HepG2 (cell line): ENCODE data around the gene PRKCB. TPM values are rescaled to one million over a fixed set of nuclear protein-coding genes. Genes with fewer than 3 reads are reported as not detected.

Experiments used
- ATAC-seq: fragments of 200-7000 bp; cut with Tn5 transposase; 3 replicates; pipeline ENCODE4 v1.9.1; 2020; ENCODE audit warnings: mild to moderate bottlenecking, moderate library complexity
- BruUV-seq: library from RNA; stranded (reverse); fragments of 400-500 nt; replicated peaks from 2 replicates; lab custom pipeline; 2021; lab: Mats Ljungman, UMichigan
- CTCF ChIA-PET: fragments of 300-600 bp; formaldehyde crosslinking; extraction: SDS; loops from one replicate; lab custom pipeline; 2021; ENCODE audit warnings: low total read pairs, inconsistent platforms, low intra/inter-chr PET ratio; lab: Yijun Ruan, JAX
- POLR2A ChIA-PET: fragments of 350-600 bp; sonication (Branson Sonifier 250); formaldehyde crosslinking; loops from one replicate; lab custom pipeline; 2020; ENCODE audit warnings: antibody characterized with exemption, inconsistent platforms; lab: Yijun Ruan, JAX
- DNase-seq: peaks from one replicate; pipeline ENCODE4 v3.0.0-alpha.2; 2015; ENCODE audit warnings: low spot score
- FAIRE-seq: peaks from 3 replicates; lab custom pipeline; 2011; peaks lifted over from hg19 to GRCh38; lab: Jason Lieb, UNC
- H2AFZ ChIP-seq: one replicate; pipeline ENCODE4 v1.6.1; 2011; ENCODE audit warnings: low read length, inconsistent platforms
- H3K27ac ChIP-seq: fragments of 300-600 bp; 3 replicates; pipeline ENCODE4 v1.8.0; 2011; ENCODE audit warnings: mixed run types, mild to moderate bottlenecking, mixed read lengths, low read length, inconsistent platforms; ENCODE audit not compliant: insufficient read depth; ENCODE audit errors: extremely low read length
- H3K27me3 ChIP-seq, 2 experiments: fragments of 200-600 bp in 1 of 2; 2 replicates in 1 of 2; 3 replicates in 1 of 2; pipeline versions ENCODE4 v1.6.0 to v1.8.0; 2011; ENCODE audit warnings: low read length in 2 of 2, mild to moderate bottlenecking in 2 of 2, moderate library complexity in 2 of 2, inconsistent platforms in 1 of 2; ENCODE audit not compliant: insufficient read depth in 2 of 2, control insufficient read depth in 1 of 2
- H3K36me3 ChIP-seq, 2 experiments: fragments of 200-600 bp in 1 of 2; replicated peaks in 1 of 2; 2 replicates in 1 of 2; 3 replicates in 1 of 2; pipeline versions ENCODE4 v1.5.1 to v1.8.0; 2011; ENCODE audit warnings: low read length in 2 of 2, inconsistent platforms in 1 of 2; ENCODE audit not compliant: insufficient read depth in 2 of 2, control insufficient read depth in 1 of 2
- H3K4me1 ChIP-seq: 2 replicates; pipeline ENCODE4 v1.5.1; 2012; ENCODE audit warnings: low read length, inconsistent platforms; ENCODE audit not compliant: insufficient read depth
- H3K4me2 ChIP-seq: 2 replicates; pipeline ENCODE4 v1.6.0; 2011; ENCODE audit warnings: low read depth, low read length, inconsistent platforms
- H3K4me3 ChIP-seq, 3 experiments: fragments of 200-600 bp in 1 of 3; sonication (generic), shearing (Covaris generic) in 1 of 3; replicated peaks in 1 of 3; 2 replicates each; pipeline ENCODE4 v1.5.1; 2011 to 2016; ENCODE audit warnings: low read length in 3 of 3, inconsistent platforms in 2 of 3, low read depth in 2 of 3, mild to moderate bottlenecking in 2 of 3, control low read depth in 1 of 3, mixed read lengths in 1 of 3; ENCODE audit not compliant: insufficient read depth in 1 of 3
- H3K79me2 ChIP-seq: one replicate; pipeline ENCODE4 v1.6.1; 2011; ENCODE audit warnings: low read length, inconsistent platforms; ENCODE audit not compliant: insufficient read depth
- H3K9ac ChIP-seq: 2 replicates; pipeline ENCODE4 v1.6.0; 2011; ENCODE audit warnings: mild to moderate bottlenecking, low read depth, low read length, inconsistent platforms; ENCODE audit not compliant: insufficient read depth
- H3K9me3 ChIP-seq: 2 replicates; pipeline ENCODE4 v1.5.1; 2012; ENCODE audit warnings: mild to moderate bottlenecking, low read length
- H4K20me1 ChIP-seq: 2 replicates; pipeline ENCODE4 v1.6.0; 2011; ENCODE audit warnings: inconsistent platforms, mild to moderate bottlenecking, low read length, moderate library complexity; ENCODE audit not compliant: insufficient read depth
- ATM ChIP-seq: fragments of 450-650 bp; IDR thresholded peaks from 2 replicates; pipeline ENCODE4 v1.7.1; 2017; ENCODE audit warnings: mild to moderate bottlenecking, borderline replicate concordance
- DMAP1 ChIP-seq: IDR thresholded peaks from 2 replicates; pipeline ENCODE4 v1.6.1; 2016
- FOXA1 ChIP-seq, 2 experiments: fragments of 450-650 bp in 1 of 2; sonication (generic) in 1 of 2; formaldehyde crosslinking in 1 of 2; IDR thresholded peaks; 2 replicates each; pipeline versions ENCODE4 v1.4.0 to v1.6.1; 2016 to 2020; ENCODE audit warnings: missing genetic modification reagents in 1 of 2
- IKZF4 ChIP-seq: sonication (generic); formaldehyde crosslinking; IDR thresholded peaks from 2 replicates; pipeline ENCODE4 v1.5.1; 2020; ENCODE audit warnings: borderline replicate concordance, mild to moderate bottlenecking, low read depth, missing genetic modification reagents; ENCODE audit errors: not compliant biosample characterization
- KLF6 ChIP-seq: IDR thresholded peaks from 2 replicates; pipeline ENCODE4 v1.8.0; 2016; ENCODE audit warnings: missing biosample characterization, missing genetic modification reagents
- PPARG ChIP-seq: conservative IDR thresholded peaks from 2 replicates; pipeline ENCODE4 v1.6.1; 2016; ENCODE audit warnings: missing biosample characterization, missing genetic modification reagents
- TEAD3 ChIP-seq: optimal IDR thresholded peaks from 2 replicates; pipeline ENCODE3; 2016; ENCODE audit warnings: borderline replicate concordance
- ZNF501 ChIP-seq: sonication (generic); formaldehyde crosslinking; IDR thresholded peaks from 2 replicates; pipeline ENCODE4 v1.5.1; 2020; ENCODE audit warnings: mild to moderate bottlenecking, moderate library complexity, missing genetic modification reagents
- ZNF558 ChIP-seq: sonication (generic); formaldehyde crosslinking; IDR thresholded peaks from 2 replicates; pipeline ENCODE4 v1.9.0; 2022; ENCODE audit warnings: mild to moderate bottlenecking, missing genetic modification reagents, borderline replicate concordance
- ZNF644 ChIP-seq: IDR thresholded peaks from 2 replicates; pipeline ENCODE4 v1.6.1; 2016; ENCODE audit warnings: low read depth
- ZNF781 ChIP-seq: sonication (generic); formaldehyde crosslinking; IDR thresholded peaks from 2 replicates; pipeline ENCODE4 v1.5.1; 2020; ENCODE audit warnings: borderline replicate concordance, mild to moderate bottlenecking, missing genetic modification reagents; ENCODE audit errors: not compliant biosample characterization
- WGBS: methylation state at CpG from one replicate; pipeline ENCODE4 v1.1.6; 2017; ENCODE audit warnings: low lambda C conversion rate; 5-methylcytosine and 5-hydroxymethylcytosine counted together
- in situ Hi-C: cut with HindIII; loops from 2 replicates; pipeline ENCODE4 v1.10.0; 2017; ENCODE audit warnings: low pct_unique_long_range_greater_than_20kb; ENCODE audit not compliant: extremely low pct_ligation_motif_present
- intact Hi-C: fragments of 100-400 bp; cut with micrococcal nuclease; formaldehyde crosslinking; loops from one replicate; pipeline ENCODE4 v1.10.0; 2022; ENCODE audit not compliant: unreplicated experiment
- polyA plus RNA-seq, 8 experiments: library from polyadenylated mRNA; depleted of rRNA in 3 of 8; stranded (reverse) in 7 of 8; unstranded in 1 of 8; fragments of >200 nt; fragmentation: Illumina TruSeq in 4 of 8; extraction: Trizol in 4 of 8; gene quantifications; 2 replicates each; pipeline versions ENCODE4 v1.2.1 to v1.2.3, GENCODE V29; 2011 to 2016; ENCODE audit warnings: low read depth in 4 of 8, missing spikeins in 1 of 8, mixed read lengths in 1 of 8; ENCODE audit not compliant: insufficient read depth in 1 of 8
- total RNA-seq, 5 experiments: library from RNA; depleted of rRNA; stranded (reverse); fragments of >200 nt; fragmentation: Illumina TruSeq; extraction: Trizol; gene quantifications; 2 replicates each; pipeline ENCODE4 v1.2.3, GENCODE V29; 2016; ENCODE audit warnings: low read depth in 1 of 5
- TF ChIP-seq, protein P1 (sequence below): sonication (generic); formaldehyde crosslinking; IDR thresholded peaks from 2 replicates; pipeline ENCODE4 v1.4.0; 2020; ENCODE audit warnings: missing genetic modification reagents, mild to moderate bottlenecking, borderline replicate concordance
- TF ChIP-seq, protein P2 (sequence below): sonication (generic); formaldehyde crosslinking; IDR thresholded peaks from 2 replicates; pipeline ENCODE4 v1.4.0; 2020; ENCODE audit warnings: missing genetic modification reagents
- TF ChIP-seq, protein P3 (sequence below): sonication (generic); formaldehyde crosslinking; IDR thresholded peaks from 2 replicates; pipeline ENCODE4 v1.5.0; 2020; ENCODE audit warnings: missing genetic modification reagents, mild to moderate bottlenecking, borderline replicate concordance
- TF ChIP-seq, protein P4 (sequence below): sonication (generic); formaldehyde crosslinking; IDR thresholded peaks from 2 replicates; pipeline ENCODE4 v1.4.0; 2020; ENCODE audit warnings: missing genetic modification reagents, borderline replicate concordance

The PRKCB gene
- total and polyA plus RNA-seq, 2 of the 13 experiments (the other 11 are each of a cell fraction or from before 2014, with no cell fraction given), result 0.01 TPM; not detected in 1

DNA sequence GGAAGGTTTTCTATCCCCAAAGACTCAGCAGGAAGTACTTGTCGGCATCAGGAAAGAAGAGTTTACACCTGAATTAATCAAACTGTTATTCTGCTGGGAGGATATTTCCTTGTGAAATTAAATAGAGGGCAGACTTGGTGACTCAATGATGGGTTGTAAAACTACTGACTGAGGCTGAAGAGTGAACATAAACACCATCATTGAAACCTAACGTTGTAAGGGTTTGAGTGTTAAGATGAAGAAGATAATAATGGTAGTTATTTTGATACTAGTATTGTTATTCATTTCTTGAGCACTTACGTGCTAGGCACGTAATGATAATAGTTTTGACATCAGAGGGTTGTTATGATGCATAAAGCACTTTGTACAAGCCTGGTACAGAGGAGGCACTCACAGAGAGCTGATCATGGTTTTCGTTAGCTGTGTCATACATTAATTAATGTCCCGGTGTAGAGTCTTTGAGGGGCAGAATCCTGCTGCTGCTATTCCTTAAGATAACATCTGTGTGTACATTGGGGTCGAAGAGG is 356.2 kb downstream of the PRKCB start (continued):
- TF ChIP-seq ATM (no peak), ZNF781 (CRISPR knock-in tag) (no peak), ZNF644 (CRISPR knock-in tag) (no peak), ZNF558 (CRISPR knock-in tag) (no peak)
- TF ChIP-seq, protein P1, sequence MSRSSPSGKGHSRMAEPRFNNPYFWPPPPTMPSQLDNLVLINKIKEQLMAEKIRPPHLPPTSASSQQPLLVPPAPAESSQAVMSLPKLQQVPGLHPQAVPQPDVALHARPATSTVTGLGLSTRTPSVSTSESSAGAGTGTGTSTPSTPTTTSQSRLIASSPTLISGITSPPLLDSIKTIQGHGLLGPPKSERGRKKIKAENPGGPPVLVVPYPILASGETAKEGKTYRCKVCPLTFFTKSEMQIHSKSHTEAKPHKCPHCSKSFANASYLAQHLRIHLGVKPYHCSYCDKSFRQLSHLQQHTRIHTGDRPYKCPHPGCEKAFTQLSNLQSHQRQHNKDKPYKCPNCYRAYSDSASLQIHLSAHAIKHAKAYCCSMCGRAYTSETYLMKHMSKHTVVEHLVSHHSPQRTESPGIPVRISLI, result no peak
- TF ChIP-seq, protein P2, sequence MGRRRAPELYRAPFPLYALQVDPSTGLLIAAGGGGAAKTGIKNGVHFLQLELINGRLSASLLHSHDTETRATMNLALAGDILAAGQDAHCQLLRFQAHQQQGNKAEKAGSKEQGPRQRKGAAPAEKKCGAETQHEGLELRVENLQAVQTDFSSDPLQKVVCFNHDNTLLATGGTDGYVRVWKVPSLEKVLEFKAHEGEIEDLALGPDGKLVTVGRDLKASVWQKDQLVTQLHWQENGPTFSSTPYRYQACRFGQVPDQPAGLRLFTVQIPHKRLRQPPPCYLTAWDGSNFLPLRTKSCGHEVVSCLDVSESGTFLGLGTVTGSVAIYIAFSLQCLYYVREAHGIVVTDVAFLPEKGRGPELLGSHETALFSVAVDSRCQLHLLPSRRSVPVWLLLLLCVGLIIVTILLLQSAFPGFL (CRISPR knock-in tag), result no peak

DNA sequence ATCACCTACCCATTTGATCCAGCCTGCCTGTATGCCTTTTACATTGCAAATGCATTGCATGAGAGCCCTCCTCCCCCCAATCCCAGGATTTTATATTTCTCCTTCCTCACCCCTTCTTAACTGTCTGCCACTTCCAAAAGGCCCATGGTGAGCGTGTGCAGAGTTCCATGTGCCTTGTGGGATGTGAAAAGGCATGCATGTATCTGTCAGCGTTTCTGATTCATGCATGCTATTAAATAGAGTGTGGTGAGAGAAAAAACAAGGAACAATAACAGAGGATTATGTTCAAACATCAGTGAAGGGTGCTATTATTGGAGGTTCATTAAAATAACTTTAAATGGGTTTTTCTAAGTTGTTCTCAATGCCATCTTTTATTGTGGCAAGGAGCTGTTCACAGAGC is 359.4 kb downstream of the PRKCB start:
- no peak for ATAC-seq
- WGBS, result 2% methylated on average over 2 of the region's 2 CpGs
- Histone ChIP-seq H3K4me1 (no peaks in the 10 kb centered on the region), H3K27me3 (no peaks in the 10 kb centered on the region), H4K20me1 (no peaks in the 10 kb centered on the region), H3K36me3 (no peaks in the 10 kb centered on the region), H3K9me3 (no peaks in the 10 kb centered on the region), H3K27ac (no peak overlapping the region), H3K4me3 (no peak overlapping the region), H3K9ac (no peak overlapping the region), H3K4me2 (no peak overlapping the region), H3K79me2 (no peaks in the 10 kb centered on the region), H2AFZ (no peak overlapping the region)
- ChIA-PET POLR2A (no interaction called here), CTCF (no interaction called here)
- in situ Hi-C loops (no loop called here), intact Hi-C loops (no loop called here)
- FAIRE-seq, result no peak
- BruUV-seq, result no TSS peak
- DNase-seq, result no peak
- TF ChIP-seq KLF6 (CRISPR knock-in tag), result no peak
- TF ChIP-seq, protein P3, sequence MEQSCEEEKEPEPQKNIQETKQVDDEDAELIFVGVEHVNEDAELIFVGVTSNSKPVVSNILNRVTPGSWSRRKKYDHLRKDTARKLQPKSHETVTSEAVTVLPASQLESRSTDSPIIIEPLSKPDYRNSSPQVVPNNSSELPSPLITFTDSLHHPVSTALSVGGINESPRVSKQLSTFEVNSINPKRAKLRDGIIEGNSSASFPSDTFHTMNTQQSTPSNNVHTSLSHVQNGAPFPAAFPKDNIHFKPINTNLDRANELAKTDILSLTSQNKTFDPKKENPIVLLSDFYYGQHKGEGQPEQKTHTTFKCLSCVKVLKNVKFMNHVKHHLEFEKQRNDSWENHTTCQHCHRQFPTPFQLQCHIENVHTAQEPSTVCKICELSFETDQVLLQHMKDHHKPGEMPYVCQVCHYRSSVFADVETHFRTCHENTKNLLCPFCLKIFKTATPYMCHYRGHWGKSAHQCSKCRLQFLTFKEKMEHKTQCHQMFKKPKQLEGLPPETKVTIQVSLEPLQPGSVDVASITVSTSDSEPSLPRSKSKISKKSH (CRISPR knock-in tag), result no peak
- TF ChIP-seq FOXA1 (IDR thresholded peaks at IDR 0.05), result no peak
- no peak for TF ChIP-seq FOXA1 (CRISPR knock-in tag; IDR thresholded peaks at IDR 0.05)
- TF ChIP-seq DMAP1 (CRISPR knock-in tag), result no peak
- no peak for TF ChIP-seq IKZF4 (CRISPR knock-in tag)
- no peak for TF ChIP-seq TEAD3 (CRISPR knock-in tag)
- no peak for TF ChIP-seq ZNF501 (CRISPR knock-in tag)
- no peak for TF ChIP-seq PPARG (CRISPR knock-in tag)
- TF ChIP-seq, protein P4, sequence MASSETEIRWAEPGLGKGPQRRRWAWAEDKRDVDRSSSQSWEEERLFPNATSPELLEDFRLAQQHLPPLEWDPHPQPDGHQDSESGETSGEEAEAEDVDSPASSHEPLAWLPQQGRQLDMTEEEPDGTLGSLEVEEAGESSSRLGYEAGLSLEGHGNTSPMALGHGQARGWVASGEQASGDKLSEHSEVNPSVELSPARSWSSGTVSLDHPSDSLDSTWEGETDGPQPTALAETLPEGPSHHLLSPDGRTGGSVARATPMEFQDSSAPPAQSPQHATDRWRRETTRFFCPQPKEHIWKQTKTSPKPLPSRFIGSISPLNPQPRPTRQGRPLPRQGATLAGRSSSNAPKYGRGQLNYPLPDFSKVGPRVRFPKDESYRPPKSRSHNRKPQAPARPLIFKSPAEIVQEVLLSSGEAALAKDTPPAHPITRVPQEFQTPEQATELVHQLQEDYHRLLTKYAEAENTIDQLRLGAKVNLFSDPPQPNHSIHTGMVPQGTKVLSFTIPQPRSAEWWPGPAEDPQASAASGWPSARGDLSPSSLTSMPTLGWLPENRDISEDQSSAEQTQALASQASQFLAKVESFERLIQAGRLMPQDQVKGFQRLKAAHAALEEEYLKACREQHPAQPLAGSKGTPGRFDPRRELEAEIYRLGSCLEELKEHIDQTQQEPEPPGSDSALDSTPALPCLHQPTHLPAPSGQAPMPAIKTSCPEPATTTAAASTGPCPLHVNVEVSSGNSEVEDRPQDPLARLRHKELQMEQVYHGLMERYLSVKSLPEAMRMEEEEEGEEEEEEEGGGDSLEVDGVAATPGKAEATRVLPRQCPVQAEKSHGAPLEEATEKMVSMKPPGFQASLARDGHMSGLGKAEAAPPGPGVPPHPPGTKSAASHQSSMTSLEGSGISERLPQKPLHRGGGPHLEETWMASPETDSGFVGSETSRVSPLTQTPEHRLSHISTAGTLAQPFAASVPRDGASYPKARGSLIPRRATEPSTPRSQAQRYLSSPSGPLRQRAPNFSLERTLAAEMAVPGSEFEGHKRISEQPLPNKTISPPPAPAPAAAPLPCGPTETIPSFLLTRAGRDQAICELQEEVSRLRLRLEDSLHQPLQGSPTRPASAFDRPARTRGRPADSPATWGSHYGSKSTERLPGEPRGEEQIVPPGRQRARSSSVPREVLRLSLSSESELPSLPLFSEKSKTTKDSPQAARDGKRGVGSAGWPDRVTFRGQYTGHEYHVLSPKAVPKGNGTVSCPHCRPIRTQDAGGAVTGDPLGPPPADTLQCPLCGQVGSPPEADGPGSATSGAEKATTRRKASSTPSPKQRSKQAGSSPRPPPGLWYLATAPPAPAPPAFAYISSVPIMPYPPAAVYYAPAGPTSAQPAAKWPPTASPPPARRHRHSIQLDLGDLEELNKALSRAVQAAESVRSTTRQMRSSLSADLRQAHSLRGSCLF (CRISPR knock-in tag), result no peak
